HCT116 (cell line): Measurements from ENCODE around the gene TCTA. TPM values are rescaled to one million over a fixed set of nuclear protein-coding genes. Genes with fewer than 3 reads are reported as not detected.

Experiments used
- ATAC-seq: fragments of 200-7000 bp; cut with Tn5 transposase; 2 replicates; pipeline ENCODE4 v1.9.1; 2020; ENCODE audit warnings: mild to moderate bottlenecking, moderate library complexity
- BruUV-seq: library from RNA; stranded (reverse); fragments of 400-500 nt; replicated peaks from 2 replicates; lab custom pipeline; 2021; lab: Mats Ljungman, UMichigan
- CTCF ChIA-PET: fragments of 300-600 bp; sonication (Branson Sonifier 250); formaldehyde crosslinking; loops from one replicate; lab custom pipeline; 2021; ENCODE audit warnings: antibody characterized with exemption; lab: Charles Lee
- POLR2A ChIA-PET: fragments of 300-600, 350-600 bp; sonication (Branson Sonifier 250); formaldehyde crosslinking; loops from one replicate; lab custom pipeline; 2021; ENCODE audit warnings: antibody characterized with exemption; lab: Charles Lee
- RAD21 ChIA-PET, 2 experiments: fragments of 300-600 bp; sonication (Branson Sonifier 250); formaldehyde crosslinking; loops; one replicate each; lab custom pipeline; 2023; ENCODE audit warnings: low total read pairs in 2 of 2; ENCODE audit not compliant: uncharacterized antibody in 2 of 2, unreplicated experiment in 2 of 2, low non-redundant PET in 1 of 2; lab: Charles Lee
- DNase-seq: peaks from one replicate; pipeline ENCODE4 v3.0.0-alpha.2; 2010; ENCODE audit warnings: low read depth, low spot score
- H2AFZ ChIP-seq: fragments of 200-600 bp; shearing (Covaris generic), sonication (generic); 2 replicates; pipeline ENCODE4 v1.6.1; 2017; ENCODE audit warnings: low read depth, mixed run types, mixed read lengths, antibody characterized with exemption, low read length; ENCODE audit not compliant: poor library complexity, severe bottlenecking
- H3K27ac ChIP-seq: 2 replicates; pipeline ENCODE4 v1.5.1; 2012; ENCODE audit warnings: low read depth, low read length
- H3K27me3 ChIP-seq: fragments of 200-600 bp; sonication (generic); 2 replicates; pipeline ENCODE4 v1.6.1; 2016; ENCODE audit warnings: mixed run types, low read length, mixed read lengths; ENCODE audit not compliant: insufficient read depth
- H3K36me3 ChIP-seq, 2 experiments: fragments of 200-500 bp in 1 of 2; fragments of 200-600 bp in 1 of 2; sonication (Bioruptor generic) in 1 of 2; sonication (generic) in 1 of 2; 2 replicates each; pipeline versions ENCODE4 v1.5.1 to v1.6.1; 2014 to 2016; ENCODE audit warnings: low read length in 2 of 2, inconsistent platforms in 1 of 2, mixed read lengths in 1 of 2, mixed run types in 1 of 2; ENCODE audit not compliant: insufficient read depth in 2 of 2, control insufficient read depth in 1 of 2
- H3K4me1 ChIP-seq, 2 experiments: fragments of 200-600 bp in 1 of 2; sonication (generic) in 1 of 2; 2 replicates each; pipeline versions ENCODE4 v1.5.1 to v1.6.1; 2012 to 2017; ENCODE audit warnings: low read length in 2 of 2, inconsistent platforms in 1 of 2, mild to moderate bottlenecking in 1 of 2, mixed read lengths in 1 of 2, mixed run types in 1 of 2, moderate library complexity in 1 of 2; ENCODE audit not compliant: insufficient read depth in 2 of 2, control insufficient read depth in 1 of 2
- H3K4me2 ChIP-seq: fragments of 200-600 bp; sonication (generic); 2 replicates; pipeline ENCODE4 v1.6.1; 2017; ENCODE audit warnings: mixed run types, low read length, mixed read lengths
- H3K4me3 ChIP-seq, 2 experiments: fragments of 200-600 bp in 1 of 2; sonication (generic) in 1 of 2; replicated peaks in 1 of 2; 2 replicates each; pipeline ENCODE4 v1.5.1; 2011 to 2016; ENCODE audit warnings: low read length in 2 of 2, control low read depth in 1 of 2, low read depth in 1 of 2, mild to moderate bottlenecking in 1 of 2, mixed read lengths in 1 of 2, mixed run types in 1 of 2
- H3K79me2 ChIP-seq: fragments of 200-600 bp; sonication (generic); 2 replicates; pipeline ENCODE4 v1.6.1; 2017; ENCODE audit warnings: mild to moderate bottlenecking, mixed run types, low read length, moderate library complexity, mixed read lengths; ENCODE audit not compliant: insufficient read depth
- H3K9ac ChIP-seq: fragments of 200-600 bp; sonication (generic); 2 replicates; pipeline ENCODE4 v1.6.1; 2016; ENCODE audit warnings: low read length, mixed read lengths
- H3K9me2 ChIP-seq: fragments of 200-600 bp; sonication (generic), shearing (Covaris generic); 2 replicates; pipeline ENCODE4 v1.6.1; 2017; ENCODE audit warnings: mixed run types, mild to moderate bottlenecking, moderate library complexity; ENCODE audit not compliant: insufficient read depth
- H3K9me3 ChIP-seq, 2 experiments: fragments of 200-500 bp in 1 of 2; fragments of 200-600 bp in 1 of 2; sonication (Bioruptor generic) in 1 of 2; sonication (generic) in 1 of 2; 2 replicates each; pipeline ENCODE4 v1.6.1; 2014 to 2017; ENCODE audit warnings: low read length in 2 of 2, mixed read lengths in 2 of 2, inconsistent platforms in 1 of 2, low read depth in 1 of 2, mild to moderate bottlenecking in 1 of 2, mixed run types in 1 of 2, moderate library complexity in 1 of 2; ENCODE audit not compliant: control insufficient read depth in 1 of 2, insufficient read depth in 1 of 2
- H4K20me1 ChIP-seq: fragments of 200-600 bp; sonication (generic), shearing (Covaris generic); 2 replicates; pipeline ENCODE4 v1.6.1; 2017; ENCODE audit warnings: mixed run types, mild to moderate bottlenecking, moderate library complexity; ENCODE audit not compliant: insufficient read depth
- CTCF ChIP-seq, 3 experiments: fragments of 200-600 bp in 1 of 3; sonication (generic) in 1 of 3; IDR thresholded peaks in 2 of 3; conservative IDR thresholded peaks in 1 of 3; 2 replicates each; pipeline ENCODE4 v1.5.1; 2012 to 2017; ENCODE audit warnings: low read depth in 2 of 3, low read length in 2 of 3, antibody characterized with exemption in 1 of 3, borderline replicate concordance in 1 of 3, control low read depth in 1 of 3, mild to moderate bottlenecking in 1 of 3, mixed read lengths in 1 of 3, mixed run types in 1 of 3, moderate library complexity in 1 of 3; ENCODE audit not compliant: insufficient read depth in 1 of 3
- EGR1 ChIP-seq: IDR thresholded peaks from 2 replicates; pipeline ENCODE4 v1.6.1; 2012; ENCODE audit warnings: low read depth
- ELF1 ChIP-seq: IDR thresholded peaks from 2 replicates; pipeline ENCODE4 v1.6.1; 2012; ENCODE audit warnings: low read depth, borderline replicate concordance
- FOSL1 ChIP-seq: IDR thresholded peaks from 2 replicates; pipeline ENCODE4 v1.6.1; 2012; ENCODE audit warnings: low read depth
- JUND ChIP-seq: IDR thresholded peaks from 2 replicates; pipeline ENCODE4 v1.6.1; 2012
- POLR2A ChIP-seq: IDR thresholded peaks from 2 replicates; pipeline ENCODE4 v1.7.0; 2011; ENCODE audit warnings: borderline replicate concordance; ENCODE audit not compliant: insufficient read depth, insufficient read length; ENCODE audit errors: extremely low read depth
- RAD21 ChIP-seq: IDR thresholded peaks from 2 replicates; pipeline ENCODE4 v1.6.1; 2012; ENCODE audit warnings: low read depth, mild to moderate bottlenecking
- SIN3A ChIP-seq: IDR thresholded peaks from 2 replicates; pipeline ENCODE4 v1.6.1; 2012; ENCODE audit warnings: low read depth
- SP1 ChIP-seq: IDR thresholded peaks from 2 replicates; pipeline ENCODE4 v1.6.1; 2012; ENCODE audit warnings: low read depth
- SRF ChIP-seq: IDR thresholded peaks from 2 replicates; pipeline ENCODE4 v1.6.1; 2012; ENCODE audit warnings: low read depth
- YY1 ChIP-seq: IDR thresholded peaks from 2 replicates; pipeline ENCODE4 v1.6.1; 2011; ENCODE audit warnings: low read length, low read depth, moderate library complexity, mild to moderate bottlenecking; ENCODE audit not compliant: insufficient replicate concordance; ENCODE audit errors: extremely low read depth
- ZNF274 ChIP-seq: fragments of 200-500 bp; sonication (Bioruptor generic); IDR thresholded peaks from 2 replicates; pipeline ENCODE4 v1.6.1; 2014; ENCODE audit warnings: mild to moderate bottlenecking, low read depth, low read length, inconsistent platforms
- intact Hi-C: fragments of 100-400 bp; cut with micrococcal nuclease; formaldehyde crosslinking; loops from 2 replicates; pipeline ENCODE4 v1.10.0; 2022
- total RNA-seq: library from RNA; stranded (reverse); gene quantifications from one replicate; pipeline ENCODE4 v1.2.1, GENCODE V29; 2021; ENCODE audit not compliant: unreplicated experiment
- TF ChIP-seq, protein P1 (sequence below): IDR thresholded peaks from 2 replicates; pipeline ENCODE4 v1.6.1; 2011; ENCODE audit warnings: mild to moderate bottlenecking, low read length, moderate library complexity; ENCODE audit not compliant: insufficient replicate concordance; ENCODE audit errors: extremely low read depth
- TF ChIP-seq, protein P2 (sequence below): IDR thresholded peaks from 2 replicates; pipeline ENCODE4 v1.6.1; 2012
- TF ChIP-seq, protein P3 (sequence below): IDR thresholded peaks from 2 replicates; pipeline ENCODE4 v1.6.1; 2012

The TCTA gene
- total RNA-seq, 1 experiment from 2014 or later: 11.9 TPM

- H3K9ac ChIP-seq: no peak overlapping the region
- BruUV-seq: no TSS peak
- TF ChIP-seq CTCF (IDR thresholded peaks at IDR 0.05 in 2 of 3, conservative IDR thresholded peaks at IDR 0.05 in 1 of 3; ENCODE audit: borderline replicate concordance in 1 of 3, insufficient read depth in 1 of 3, low read depth in 2 of 3, low read length in 2 of 3) (no peak), YY1 (no peak), SP1 (no peak), SIN3A (no peak)
- CTCF ChIA-PET: interaction anchor here (3.3 kb wide), 1 partner anchor 12 kb away, joined by 14 read pairs; no protein-coding TSS in a partner anchor
- DNase-seq (no peak), ATAC-seq (no peak)
- no peaks in the 10 kb centered on the region for H3K79me2 ChIP-seq
- H3K4me1 ChIP-seq: peaks cover 27 to 49% of the 10 kb centered on the region in 2 experiments
- RAD21 ChIA-PET: no interaction called here
- H2AFZ ChIP-seq: no peak overlapping the region
- H4K20me1 ChIP-seq: no peaks in the 10 kb centered on the region
- H3K9me3 ChIP-seq: no peaks in the 10 kb centered on the region
- H3K4me2 ChIP-seq: peak overlapping the region; percentile 58
- H3K27ac ChIP-seq: no peak overlapping the region
- no peak overlapping the region for H3K4me3 ChIP-seq
- POLR2A ChIA-PET: no interaction called here
- H3K9me2 ChIP-seq: no peaks in the 10 kb centered on the region
- H3K36me3 ChIP-seq: no peaks in the 10 kb centered on the region
- intact Hi-C loops: no loop called here
- no peaks in the 10 kb centered on the region for H3K27me3 ChIP-seq
These were observed 48.7 kb downstream of the TCTA start for GRCh38 chr3:49460956-49461355.

- DNase-seq: no peak
- Histone ChIP-seq H3K27me3 (no peaks in the 10 kb centered on the region), H3K27ac (no peak overlapping the region), H3K79me2 (no peaks in the 10 kb centered on the region), H3K4me3 (no peak overlapping the region), H3K36me3 (no peaks in the 10 kb centered on the region), H3K9me2 (no peaks in the 10 kb centered on the region), H3K4me1 (peaks cover 28 to 47% of the 10 kb centered on the region in 2 experiments), H4K20me1 (no peaks in the 10 kb centered on the region), H2AFZ (no peak overlapping the region), H3K9me3 (no peaks in the 10 kb centered on the region), H3K4me2 (peak overlapping the region; percentile 58), H3K9ac (peak overlapping the region; percentile 31)
- ChIA-PET CTCF (interaction anchor here (3.3 kb wide), 1 partner anchor 13 kb away, joined by 14 read pairs; no protein-coding TSS in a partner anchor), RAD21 (no interaction called here), POLR2A (no interaction called here)
- intact Hi-C loops: no loop called here
- ATAC-seq: no peak
- no TSS peak for BruUV-seq
- TF ChIP-seq RAD21: no peak
- TF ChIP-seq ELF1: no peak
- no peak for TF ChIP-seq EGR1
- TF ChIP-seq SIN3A: no peak
- TF ChIP-seq, protein P1, sequence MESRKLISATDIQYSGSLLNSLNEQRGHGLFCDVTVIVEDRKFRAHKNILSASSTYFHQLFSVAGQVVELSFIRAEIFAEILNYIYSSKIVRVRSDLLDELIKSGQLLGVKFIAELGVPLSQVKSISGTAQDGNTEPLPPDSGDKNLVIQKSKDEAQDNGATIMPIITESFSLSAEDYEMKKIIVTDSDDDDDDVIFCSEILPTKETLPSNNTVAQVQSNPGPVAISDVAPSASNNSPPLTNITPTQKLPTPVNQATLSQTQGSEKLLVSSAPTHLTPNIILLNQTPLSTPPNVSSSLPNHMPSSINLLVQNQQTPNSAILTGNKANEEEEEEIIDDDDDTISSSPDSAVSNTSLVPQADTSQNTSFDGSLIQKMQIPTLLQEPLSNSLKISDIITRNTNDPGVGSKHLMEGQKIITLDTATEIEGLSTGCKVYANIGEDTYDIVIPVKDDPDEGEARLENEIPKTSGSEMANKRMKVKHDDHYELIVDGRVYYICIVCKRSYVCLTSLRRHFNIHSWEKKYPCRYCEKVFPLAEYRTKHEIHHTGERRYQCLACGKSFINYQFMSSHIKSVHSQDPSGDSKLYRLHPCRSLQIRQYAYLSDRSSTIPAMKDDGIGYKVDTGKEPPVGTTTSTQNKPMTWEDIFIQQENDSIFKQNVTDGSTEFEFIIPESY: no peak
- no peak for TF ChIP-seq POLR2A
- no peak for TF ChIP-seq ZNF274
- TF ChIP-seq, protein P2, sequence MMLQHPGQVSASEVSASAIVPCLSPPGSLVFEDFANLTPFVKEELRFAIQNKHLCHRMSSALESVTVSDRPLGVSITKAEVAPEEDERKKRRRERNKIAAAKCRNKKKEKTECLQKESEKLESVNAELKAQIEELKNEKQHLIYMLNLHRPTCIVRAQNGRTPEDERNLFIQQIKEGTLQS: no peak
- no peak for TF ChIP-seq FOSL1
- no peak for TF ChIP-seq JUND
- TF ChIP-seq SRF: no peak
- TF ChIP-seq, protein P3, sequence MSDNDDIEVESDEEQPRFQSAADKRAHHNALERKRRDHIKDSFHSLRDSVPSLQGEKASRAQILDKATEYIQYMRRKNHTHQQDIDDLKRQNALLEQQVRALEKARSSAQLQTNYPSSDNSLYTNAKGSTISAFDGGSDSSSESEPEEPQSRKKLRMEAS: no peak
- no peak for TF ChIP-seq YY1
These were observed 49.4 kb downstream of the TCTA start for GRCh38 chr3:49461443-49462171.
